Hair follicle dermal papilla cell (primary cell): ENCODE measurements around the gene SH3TC1. TPM values are rescaled to one million over a fixed set of nuclear protein-coding genes. Genes with fewer than 3 reads are reported as not detected.

Experiments used
- total RNA-seq: library from RNA; depleted of rRNA; stranded (reverse); fragments of >200 nt; gene quantifications from 2 replicates; pipeline ENCODE4 v1.2.3, GENCODE V29; 2012

Gene SH3TC1
- 0.36 and 0.81 TPM in 2 replicates for total RNA-seq

GRCh38 chr4:8198906-8199593 is at the start of gene SH3TC1:
TSS of gene SH3TC1 (plus strand) at chr4:8199290. CDS start at chr4:8205195, 5,905 bp downstream.

GRCh38 chr4:8158710-8159536 is 40.2 kb upstream of the SH3TC1 start, which contains the start of gene ABLIM2:
TSS of gene ABLIM2 (minus strand) at chr4:8158813. CDS start at chr4:8158689, 124 bp downstream.

GRCh38 chr4:8269535-8270417 is 70.7 kb downstream of the SH3TC1 start, which contains the start of gene HTRA3:
TSS of gene HTRA3 (plus strand) at chr4:8269754. CDS start at chr4:8269969, 215 bp downstream.

Other genes starting within 250 kb of the SH3TC1 start
- gene ABLIM2, start 40.5 kb upstream of the SH3TC1 start, total RNA-seq: 0.12 TPM in 1 of 2 replicates, not detected in the other
- 4.6 and 8.1 TPM in 2 replicates for gene HTRA3, start 70.5 kb downstream of the SH3TC1 start, total RNA-seq
- 27.3 and 40.1 TPM in 2 replicates for gene ACOX3, start 241.4 kb downstream of the SH3TC1 start, total RNA-seq
- 17.5 and 22.1 TPM in 2 replicates for gene TRMT44, start 241.5 kb downstream of the SH3TC1 start, total RNA-seq